LHCN-M2 (cell line): Measurements from ENCODE around the gene ZNF660. TPM values are rescaled to one million over a fixed set of nuclear protein-coding genes. Genes with fewer than 3 reads are reported as not detected.

ENCODE experiments used
- DNase-seq: peaks from one replicate; pipeline ENCODE4 v3.0.0-alpha.2; 2012; ENCODE audit warnings: low read depth
- total RNA-seq: library from RNA; depleted of rRNA; stranded (reverse); fragments of >200 nt; gene quantifications from 2 replicates; pipeline ENCODE4 v1.2.3, GENCODE V29; 2014; rRNA removed

ZNF660 gene
- total RNA-seq, 1 experiment from 2014 or later: 4.0 TPM

- DNase-seq: no peak
These were observed 44.0 kb downstream of the ZNF660 start for GRCh38 chr3:44628716-44629115.

- no peak for DNase-seq
These were observed 47.4 kb downstream of the ZNF660 start for GRCh38 chr3:44632193-44632592.

GRCh38 chr3:44642337-44642736 lies 57.6 kb downstream of the ZNF660 start:
- no peak for DNase-seq

GRCh38 chr3:44643024-44643423 lies 58.3 kb downstream of the ZNF660 start:
- no peak for DNase-seq

- DNase-seq: no peak
These were observed 63.0 kb downstream of the ZNF660 start for GRCh38 chr3:44647771-44648170.

- DNase-seq: peak; percentile 88
These were observed 63.9 kb downstream of the ZNF660 start, which contains the start of gene ZNF35 for GRCh38 chr3:44648564-44649229. ZNF35 (plus strand) TSS chr3:44648732; CDS start chr3:44651068, 2,336 bp downstream.

Other genes starting within 250 kb of the ZNF660 start
- 22.6 and 24.6 TPM in 2 replicates for gene TCAIM, start 246.2 kb upstream of the ZNF660 start, total RNA-seq
- 4.9 and 6.3 TPM in 2 replicates for gene ZNF445, start 107.3 kb upstream of the ZNF660 start, total RNA-seq
- 5.3 and 7.4 TPM in 2 replicates for gene ZKSCAN7, start 29.8 kb upstream of the ZNF660 start, total RNA-seq
- gene ZNF197, start 40.1 kb downstream of the ZNF660 start, total RNA-seq: 15.6 and 19.6 TPM in 2 replicates
- gene ZNF35, start 63.8 kb downstream of the ZNF660 start, total RNA-seq: 17.1 and 20.1 TPM in 2 replicates
- gene ZNF502, start 127.7 kb downstream of the ZNF660 start, total RNA-seq: 2.5 and 4.3 TPM in 2 replicates
- 0.45 and 1.3 TPM in 2 replicates for gene ZNF501, start 144.7 kb downstream of the ZNF660 start, total RNA-seq
- 28.5 and 30.1 TPM in 2 replicates for gene KIAA1143, start 176.7 kb downstream of the ZNF660 start, total RNA-seq
- gene KIF15, start 176.8 kb downstream of the ZNF660 start, total RNA-seq: 21.5 and 25.9 TPM in 2 replicates